Measurements from ENCODE around the gene HECTD4.

- no peak for TF ChIP-seq POLR2A (IDR thresholded peaks at IDR 0.05)
- TF ChIP-seq CTCF (IDR thresholded peaks at IDR 0.05) = no peak
- no peak for TF ChIP-seq EP300 (IDR thresholded peaks at IDR 0.05)
- TF ChIP-seq POLR2AphosphoS5 (IDR thresholded peaks at IDR 0.05) = no peak
Observed at GRCh38 chr12:112239881-112240280, 142.3 kb downstream of the HECTD4 start.

Measured in suprapubic skin (tissue), 4 donors.